Gastroesophageal sphincter (tissue), 4 donors: Measurements from ENCODE around the gene KIFC1. TPM values are rescaled to one million over a fixed set of nuclear protein-coding genes. Genes with fewer than 3 reads are reported as not detected.

ENCODE experiments used
- ATAC-seq: fragments of 150-250 bp; one replicate; pipeline ENCODE4 v1.9.1; 2016; ENCODE audit warnings: mild to moderate bottlenecking, moderate library complexity
- H3K27ac ChIP-seq, 4 donors: fragments of 200-600 bp; sonication (generic) in 3 of 4; 1 replicate in 3 of 4; 2 replicates in 1 of 4; pipeline ENCODE4 v1.5.1; 2016 to 2019
- H3K27me3 ChIP-seq: fragments of 200-600 bp; sonication (generic); one replicate; pipeline ENCODE4 v1.5.1; 2019
- H3K36me3 ChIP-seq, 2 donors: fragments of 200-600 bp; sonication (generic); one replicate each; pipeline ENCODE4 v1.5.1; 2019; ENCODE audit warnings: control low read depth in 1 of 2
- H3K4me1 ChIP-seq, 3 donors: fragments of 200-600 bp; sonication (generic); 1 replicate in 2 of 3; 2 replicates in 1 of 3; pipeline ENCODE4 v1.5.1; 2016 to 2019; ENCODE audit warnings: control low read depth in 2 of 3
- H3K4me3 ChIP-seq, 2 donors: fragments of 200-600 bp; sonication (generic); one replicate each; pipeline ENCODE4 v1.5.1; 2019; ENCODE audit warnings: mild to moderate bottlenecking in 1 of 2, moderate library complexity in 1 of 2
- H3K9me3 ChIP-seq, 3 donors: fragments of 200-600 bp; sonication (generic); one replicate each; pipeline ENCODE4 v1.5.1; 2017 to 2019; ENCODE audit warnings: control low read depth in 2 of 3
- CTCF ChIP-seq, 4 experiments: fragments of 200-600 bp in 2 of 4; fragments of 450-650 bp in 2 of 4; sonication (generic) in 1 of 4; IDR thresholded peaks; one replicate each; pipeline ENCODE4 v1.5.1; 2017 to 2019; ENCODE audit warnings: antibody characterized with exemption in 4 of 4, mild to moderate bottlenecking in 2 of 4, moderate library complexity in 2 of 4
- EP300 ChIP-seq: sonication (generic); formaldehyde crosslinking; IDR thresholded peaks from one replicate; pipeline ENCODE4 v1.6.1; 2017; ENCODE audit warnings: antibody characterized with exemption, mild to moderate bottlenecking
- POLR2A ChIP-seq, 2 donors: fragments of 450-650 bp; IDR thresholded peaks; one replicate each; pipeline ENCODE4 v1.6.1; 2017; ENCODE audit warnings: antibody characterized with exemption in 2 of 2, mild to moderate bottlenecking in 2 of 2, moderate library complexity in 1 of 2
- POLR2AphosphoS5 ChIP-seq: sonication (generic); formaldehyde crosslinking; IDR thresholded peaks from one replicate; pipeline ENCODE4 v1.6.1; 2017; ENCODE audit warnings: antibody characterized with exemption
- WGBS, 2 donors: methylation state at CpG; one replicate each; pipeline ENCODE4 v1.1.5; 2018; ENCODE audit warnings: low coverage in 1 of 2; 5-methylcytosine and 5-hydroxymethylcytosine counted together
- total RNA-seq, 4 donors: library from RNA; depleted of rRNA; stranded (reverse); fragments of >200 nt; gene quantifications; one replicate each; pipeline ENCODE4 v1.1.0, GENCODE V29; 2016

The KIFC1 gene
- total RNA-seq, 4 donors from 2014 or later = 0.67 to 0.79 TPM; not detected in 2

GRCh38 chr6:33453393-33454008, 61.9 kb downstream of the KIFC1 start:
- WGBS, 2 donors = 2 to 3% methylated on average over 8 to 11 of the region's 12 CpGs

DNA sequence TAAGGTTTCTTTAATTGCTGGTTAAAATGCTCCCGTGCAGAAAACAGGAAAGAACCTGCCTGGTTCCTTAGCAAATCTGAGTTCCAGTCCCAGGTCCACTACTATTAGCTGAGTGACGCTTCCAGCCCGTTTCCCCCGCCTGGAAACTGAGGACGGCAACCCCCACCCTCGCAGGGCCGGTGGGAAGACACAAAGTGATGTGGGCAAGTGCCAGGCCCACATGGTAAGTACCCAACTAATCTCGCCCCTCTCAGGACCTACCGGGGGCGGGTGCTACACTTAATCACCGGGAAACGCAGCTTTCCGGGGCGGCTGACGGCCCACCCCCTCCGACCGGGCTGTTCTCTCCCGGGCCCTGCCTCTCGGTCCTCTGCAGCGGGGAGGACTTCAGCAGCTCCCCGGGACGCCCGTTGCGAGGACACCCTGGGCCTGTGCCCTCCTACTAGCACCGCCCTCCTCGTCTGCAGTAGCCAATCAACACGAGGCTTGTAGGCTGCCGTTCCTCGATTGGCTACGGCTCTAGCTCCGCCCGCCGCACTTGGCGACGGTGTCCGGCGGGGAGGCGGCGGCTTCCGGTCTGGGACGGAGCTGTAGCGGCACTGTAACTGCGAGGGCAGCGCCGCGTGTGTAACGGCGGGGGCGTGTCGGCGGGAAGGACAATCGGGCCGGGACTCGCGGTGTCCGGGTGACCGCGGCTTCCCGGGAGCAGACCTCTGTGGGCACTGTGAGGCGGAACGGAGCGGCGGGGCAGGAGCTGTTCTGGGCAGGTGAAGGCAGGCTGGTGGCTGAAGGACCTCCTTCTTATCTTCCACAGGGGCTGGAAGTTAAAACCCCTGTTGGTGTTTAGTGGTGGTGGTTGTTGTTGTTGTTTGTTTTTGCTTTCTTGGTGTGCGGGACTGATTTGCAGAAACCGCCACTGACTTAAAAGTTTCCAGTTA, 62.7 kb downstream of the KIFC1 start, which contains the start of gene ZBTB9:
ZBTB9 (plus strand) TSS at position 568 of the 938 bp plus-strand sequence. CDS start 525 bp downstream, outside the sequence.
- Histone ChIP-seq H3K36me3 (peaks cover 0 to 36% of the 10 kb centered on the region in 2 donors), H3K4me3 (peak within 1 kb of the TSS; percentile 45 to 83), H3K9me3 (no peaks in the 10 kb centered on the region), H3K27ac (peak within 1 kb of the TSS; percentile 8 to 90 (median 86)), H3K27me3 (no peaks in the 10 kb centered on the region), H3K4me1 (peaks cover 0 to 35% (median 10%) of the 10 kb centered on the region in 3 donors)
- ATAC-seq = peak; percentile 99
- 0% methylated on average over 2 to 3 of the region's 65 CpGs for WGBS, 2 donors
- TF ChIP-seq CTCF (IDR thresholded peaks at IDR 0.05) (peak in 2 of 4 experiments; percentile 14 to 23), EP300 (no peak), POLR2A (IDR thresholded peaks at IDR 0.05) (peak; percentile 60 to 70), POLR2AphosphoS5 (peak; percentile 88)

More at GRCh38 chr6:33453393-33454008, 61.9 kb downstream of the KIFC1 start:
- Histone ChIP-seq H3K9me3 (no peaks in the 10 kb centered on the region), H3K4me1 (peaks cover 0 to 35% (median 10%) of the 10 kb centered on the region in 3 donors), H3K27ac (peak overlapping the region in 3 of 4 donors; percentile 85 to 90 (median 87)), H3K36me3 (peaks cover 0 to 44% of the 10 kb centered on the region in 2 donors), H3K4me3 (peak overlapping the region; percentile 45 to 83), H3K27me3 (no peaks in the 10 kb centered on the region)
- ATAC-seq = no peak
- TF ChIP-seq POLR2A (IDR thresholded peaks at IDR 0.05) (no peak), CTCF (IDR thresholded peaks at IDR 0.05) (no peak), POLR2AphosphoS5 (no peak), EP300 (no peak)

DNA sequence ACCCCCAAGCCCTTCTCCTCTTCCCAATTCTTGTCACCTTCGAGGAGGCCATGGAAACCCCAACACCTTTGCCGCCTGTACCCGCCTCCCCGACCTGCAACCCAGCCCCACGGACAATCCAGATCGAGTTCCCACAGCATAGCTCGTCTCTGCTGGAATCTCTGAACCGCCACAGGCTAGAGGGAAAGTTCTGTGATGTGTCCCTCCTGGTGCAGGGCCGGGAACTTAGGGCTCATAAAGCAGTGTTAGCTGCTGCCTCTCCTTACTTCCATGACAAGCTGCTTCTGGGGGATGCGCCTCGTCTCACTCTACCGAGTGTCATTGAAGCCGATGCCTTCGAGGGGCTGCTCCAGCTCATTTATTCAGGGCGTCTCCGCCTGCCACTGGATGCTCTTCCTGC, 63.4 kb downstream of the KIFC1 start:
- ATAC-seq = no peak
- no peaks in the 10 kb centered on the region for H3K9me3 ChIP-seq
- H3K4me3 ChIP-seq = peak overlapping the region; percentile 45 to 83
- WGBS, 2 donors = 43% methylated on average over 15 of the region's 16 CpGs; no CpG with 5 or more reads in 1 of the 2 donors
- no peaks in the 10 kb centered on the region for H3K27me3 ChIP-seq
- H3K36me3 ChIP-seq = peaks cover 0 to 31% of the 10 kb centered on the region in 2 donors
- H3K4me1 ChIP-seq = peaks cover 0 to 35% (median 10%) of the 10 kb centered on the region in 3 donors
- peak overlapping the region in 3 of 4 donors; percentile 85 to 90 (median 87) for H3K27ac ChIP-seq
- TF ChIP-seq CTCF (IDR thresholded peaks at IDR 0.05) (no peak), POLR2AphosphoS5 (no peak), POLR2A (IDR thresholded peaks at IDR 0.05) (no peak), EP300 (no peak)

- ATAC-seq = no peak
- WGBS, 2 donors = 94 to 100% methylated on average over 1 to 10 of the region's 12 CpGs
- TF ChIP-seq CTCF (IDR thresholded peaks at IDR 0.05) (no peak), POLR2AphosphoS5 (no peak), EP300 (no peak), POLR2A (IDR thresholded peaks at IDR 0.05) (no peak)
Measured at GRCh38 chr6:33456156-33456555, 64.5 kb downstream of the KIFC1 start.

More at GRCh38 chr6:33456156-33456555, 64.5 kb downstream of the KIFC1 start:
- Histone ChIP-seq H3K4me3 (no peak overlapping the region), H3K36me3 (peaks cover 0 to 31% of the 10 kb centered on the region in 2 donors), H3K27ac (no peak overlapping the region), H3K9me3 (no peaks in the 10 kb centered on the region), H3K27me3 (no peaks in the 10 kb centered on the region), H3K4me1 (peaks cover 0 to 35% (median 10%) of the 10 kb centered on the region in 3 donors)
